Caco-2 (cell line): Measurements from ENCODE around the gene LIN37. TPM values are rescaled to one million over a fixed set of nuclear protein-coding genes. Genes with fewer than 3 reads are reported as not detected.

Source experiments
- BruUV-seq: library from RNA; stranded (reverse); fragments of 400-500 nt; replicated peaks from 2 replicates; lab custom pipeline; 2021; lab: Mats Ljungman, UMichigan
- CTCF ChIA-PET: fragments of 300-600 bp; sonication (Branson Sonifier 250); formaldehyde crosslinking; loops from one replicate; lab custom pipeline; 2022; ENCODE audit warnings: antibody characterized with exemption; lab: Charles Lee
- POLR2A ChIA-PET: fragments of 300-600 bp; sonication (Branson Sonifier 250); formaldehyde crosslinking; loops from one replicate; lab custom pipeline; 2022; ENCODE audit warnings: antibody characterized with exemption; lab: Charles Lee
- DNase-seq, 2 experiments: peaks; one replicate each; pipeline versions ENCODE4 v3.0.0 to v3.0.0-alpha.2; 2020 to 2022
- H3K27me3 ChIP-seq: replicated peaks from 2 replicates; pipeline ENCODE4 v1.6.0; 2011; ENCODE audit warnings: low read length; ENCODE audit not compliant: control insufficient read depth, insufficient read depth
- H3K36me3 ChIP-seq: 2 replicates; pipeline ENCODE4 v1.5.1; 2011; ENCODE audit warnings: low read length; ENCODE audit not compliant: control insufficient read depth, insufficient read depth
- H3K4me1 ChIP-seq: fragments of 250-450 bp; sonication (Bioruptor Pico); 2 replicates; pipeline ENCODE4 v1.5.1; 2020; ENCODE audit warnings: mild to moderate bottlenecking
- H3K4me3 ChIP-seq: 2 replicates; pipeline ENCODE4 v1.5.1; 2011; ENCODE audit warnings: low read depth, mild to moderate bottlenecking, control low read depth, low read length
- H3K9me3 ChIP-seq: fragments of 250-450 bp; sonication (Bioruptor Pico); 2 replicates; pipeline ENCODE4 v1.5.1; 2020; ENCODE audit warnings: mild to moderate bottlenecking, moderate library complexity
- H3K27ac Mint-ChIP-seq: one replicate; pipeline ENCODE4 v1.8.0; 2022; ENCODE audit warnings: mixed read lengths; ENCODE audit not compliant: unreplicated experiment
- H3K27me3 Mint-ChIP-seq: one replicate; pipeline ENCODE4 v1.8.0; 2022; ENCODE audit warnings: mixed read lengths; ENCODE audit not compliant: insufficient read depth, unreplicated experiment
- H3K36me3 Mint-ChIP-seq: one replicate; pipeline ENCODE4 v1.8.0; 2022; ENCODE audit warnings: mild to moderate bottlenecking, mixed read lengths; ENCODE audit not compliant: insufficient read depth, unreplicated experiment
- H3K4me1 Mint-ChIP-seq: one replicate; pipeline ENCODE4 v1.8.0; 2022; ENCODE audit warnings: low read depth, mixed read lengths; ENCODE audit not compliant: unreplicated experiment
- H3K4me3 Mint-ChIP-seq: one replicate; pipeline ENCODE4 v1.8.0; 2022; ENCODE audit warnings: mild to moderate bottlenecking, moderate library complexity, mixed read lengths; ENCODE audit not compliant: unreplicated experiment
- H3K9me3 Mint-ChIP-seq: one replicate; pipeline ENCODE4 v1.8.0; 2022; ENCODE audit warnings: mixed read lengths; ENCODE audit not compliant: unreplicated experiment
- CTCF ChIP-seq, 2 experiments: fragments of 200-600 bp in 1 of 2; IDR thresholded peaks; 1 replicate in 1 of 2; 2 replicates in 1 of 2; pipeline versions ENCODE4 v1.5.1 to v1.8.0; 2011 to 2022; ENCODE audit warnings: antibody characterized with exemption in 1 of 2, control low read depth in 1 of 2, inconsistent platforms in 1 of 2, low read depth in 1 of 2, low read length in 1 of 2, mild to moderate bottlenecking in 1 of 2, moderate library complexity in 1 of 2; ENCODE audit not compliant: insufficient read depth in 1 of 2, severe bottlenecking in 1 of 2, unreplicated experiment in 1 of 2
- intact Hi-C: fragments of 100-400 bp; cut with micrococcal nuclease; formaldehyde crosslinking; loops from one replicate; pipeline ENCODE4 v1.10.0; 2022; ENCODE audit not compliant: unreplicated experiment
- total RNA-seq: library from RNA; stranded (reverse); gene quantifications from 2 replicates; pipeline ENCODE4 v1.2.3, GENCODE V29; 2022

The LIN37 gene
- total RNA-seq, 1 experiment from 2014 or later = 10.2 TPM

- Histone ChIP-seq H3K4me3 (no peak overlapping the region), H3K9me3 (no peaks in the 10 kb centered on the region), H3K36me3 (peaks cover 12% of the 10 kb centered on the region), H3K4me1 (peaks cover 4% of the 10 kb centered on the region; the same call in 1 of the 2 replicates), H3K27me3 (no peaks in the 10 kb centered on the region)
- no peak overlapping the region for H3K4me3 Mint-ChIP-seq
- H3K27me3 Mint-ChIP-seq = no peaks in the 10 kb centered on the region
- intact Hi-C loops = no loop called here
- peaks cover 76% of the 10 kb centered on the region for H3K36me3 Mint-ChIP-seq
- H3K9me3 Mint-ChIP-seq = no peaks in the 10 kb centered on the region
- H3K27ac Mint-ChIP-seq = no peak overlapping the region
- CTCF ChIA-PET = interaction anchor here (0.9 to 1.6 kb wide), 4 partner anchors 9 to 194 kb away, joined by 3 to 7 read pairs (median 5); partner anchors contain the start of genes PSENEN and U2AF1L4
- no TSS peak for BruUV-seq
- H3K4me1 Mint-ChIP-seq = peaks cover 7% of the 10 kb centered on the region
- POLR2A ChIA-PET = no interaction called here
- peak in 1 of 2 experiments; percentile 42 for TF ChIP-seq CTCF (IDR thresholded peaks at IDR 0.05; ENCODE audit: insufficient read depth in 1 of 2, low read depth in 1 of 2, low read length in 1 of 2, severe bottlenecking in 1 of 2, unreplicated experiment in 1 of 2)
- DNase-seq = no peak
Observed at GRCh38 chr19:35736913-35737886, 11.2 kb upstream of the LIN37 start.

DNA sequence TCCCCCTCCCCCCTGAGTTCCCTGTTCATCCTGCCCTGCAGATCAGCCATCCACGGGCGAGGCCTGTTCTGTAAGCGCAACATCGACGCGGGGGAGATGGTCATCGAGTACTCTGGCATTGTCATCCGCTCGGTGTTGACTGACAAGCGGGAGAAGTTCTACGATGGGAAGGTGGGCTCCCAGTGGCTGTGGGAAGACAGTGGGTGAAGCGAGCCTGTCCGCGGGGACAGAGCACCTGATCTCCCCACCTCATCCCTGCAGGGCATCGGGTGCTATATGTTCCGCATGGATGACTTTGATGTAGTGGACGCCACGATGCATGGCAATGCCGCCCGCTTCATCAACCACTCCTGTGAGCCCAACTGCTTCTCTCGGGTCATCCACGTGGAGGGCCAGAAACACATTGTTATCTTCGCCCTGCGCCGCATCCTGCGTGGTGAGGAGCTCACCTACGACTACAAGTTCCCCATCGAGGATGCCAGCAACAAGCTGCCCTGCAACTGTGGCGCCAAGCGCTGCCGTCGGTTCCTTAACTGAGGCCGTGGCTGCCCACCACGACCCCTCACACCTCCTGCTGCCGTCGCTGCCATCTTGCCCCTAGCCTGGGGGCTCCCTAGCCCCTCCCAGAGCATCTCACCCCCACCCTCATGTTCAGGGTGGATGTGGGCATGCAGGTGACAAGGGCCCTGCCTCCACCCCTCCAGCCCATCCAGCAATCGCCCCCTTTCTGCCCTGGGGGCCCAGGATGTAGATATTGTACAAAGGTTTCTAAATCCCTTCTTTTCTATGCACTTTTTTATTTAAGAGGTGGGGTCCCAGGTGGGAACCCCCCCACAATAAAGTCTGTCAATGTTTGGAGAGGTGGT, 10.1 kb upstream of the LIN37 start:
- Histone ChIP-seq H3K4me3 (no peak overlapping the region), H3K27me3 (no peaks in the 10 kb centered on the region), H3K9me3 (no peaks in the 10 kb centered on the region), H3K36me3 (peaks cover 12% of the 10 kb centered on the region), H3K4me1 (peaks cover 4% of the 10 kb centered on the region; the same call in 1 of the 2 replicates)
- Mint-ChIP-seq H3K9me3 (no peaks in the 10 kb centered on the region), H3K4me3 (no peak overlapping the region), H3K27ac (no peak overlapping the region), H3K4me1 (peaks cover 11% of the 10 kb centered on the region), H3K27me3 (no peaks in the 10 kb centered on the region), H3K36me3 (peaks cover 86% of the 10 kb centered on the region)
- BruUV-seq = TSS peak; percentile 67
- intact Hi-C loops = no loop called here
- CTCF ChIA-PET = interaction anchor here (0.9 to 1.0 kb wide), 2 partner anchors 43 to 193 kb away, joined by 3 to 4 read pairs; no protein-coding TSS in a partner anchor
- no peak for TF ChIP-seq CTCF (IDR thresholded peaks at IDR 0.05; ENCODE audit: insufficient read depth in 1 of 2, low read depth in 1 of 2, low read length in 1 of 2, severe bottlenecking in 1 of 2, unreplicated experiment in 1 of 2)
- POLR2A ChIA-PET = no interaction called here
- DNase-seq = no peak

DNA sequence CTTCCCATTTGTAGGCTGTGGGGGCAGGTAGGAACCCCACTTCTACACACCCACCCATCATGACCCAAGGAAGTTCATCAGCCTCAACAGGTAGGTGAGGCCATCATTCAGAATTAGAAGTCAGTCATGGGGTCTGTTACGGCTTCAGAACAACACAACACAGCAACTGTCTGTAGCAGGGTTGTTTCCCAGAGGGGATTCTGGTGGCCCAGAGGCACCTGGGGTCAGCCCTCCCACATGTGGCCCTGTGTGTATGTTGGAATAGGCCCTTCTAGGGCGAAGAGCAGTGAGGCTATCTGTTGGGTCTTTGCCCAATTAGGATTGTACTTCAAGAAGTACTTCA, 9.5 kb upstream of the LIN37 start:
- DNase-seq = no peak
- TF ChIP-seq CTCF (IDR thresholded peaks at IDR 0.05; ENCODE audit: insufficient read depth in 1 of 2, low read depth in 1 of 2, low read length in 1 of 2, severe bottlenecking in 1 of 2, unreplicated experiment in 1 of 2) = no peak
- no peaks in the 10 kb centered on the region for H3K27me3 ChIP-seq
- ChIA-PET POLR2A (no interaction called here), CTCF (no interaction called here)
- H3K27me3 Mint-ChIP-seq = no peaks in the 10 kb centered on the region
- H3K4me3 Mint-ChIP-seq = peak overlapping the region; percentile 97
- H3K36me3 ChIP-seq = peaks cover 12% of the 10 kb centered on the region
- H3K4me1 ChIP-seq = peaks cover 4% of the 10 kb centered on the region; the same call in 1 of the 2 replicates
- no peak overlapping the region for H3K27ac Mint-ChIP-seq
- no peaks in the 10 kb centered on the region for H3K9me3 Mint-ChIP-seq
- H3K9me3 ChIP-seq = no peaks in the 10 kb centered on the region
- H3K36me3 Mint-ChIP-seq = peaks cover 82% of the 10 kb centered on the region
- no TSS peak for BruUV-seq
- H3K4me3 ChIP-seq = no peak overlapping the region
- peaks cover 11% of the 10 kb centered on the region for H3K4me1 Mint-ChIP-seq
- intact Hi-C loops = no loop called here
